Keratinocyte (primary cell): ENCODE measurements around the gene SNX13. TPM values are rescaled to one million over a fixed set of nuclear protein-coding genes. Genes with fewer than 3 reads are reported as not detected.

Source experiments
- DNase-seq: peaks from one replicate; pipeline ENCODE4 v3.0.0-alpha.2; 2011; ENCODE audit warnings: low read depth, missing footprints, low spot score
- FAIRE-seq: peaks from 2 replicates; lab custom pipeline; 2011; peaks lifted over from hg19 to GRCh38; lab: Jason Lieb, UNC
- H2AFZ ChIP-seq: 2 replicates; pipeline ENCODE4 v1.6.0; 2012; ENCODE audit warnings: low read length, control low read depth, inconsistent platforms; ENCODE audit not compliant: control insufficient read depth
- H3K27ac ChIP-seq: 2 replicates; pipeline ENCODE4 v1.5.1; 2011; ENCODE audit warnings: low read length; ENCODE audit not compliant: control insufficient read depth, insufficient read depth
- H3K27me3 ChIP-seq: 3 replicates; pipeline ENCODE4 v1.6.0; 2011; ENCODE audit warnings: low read length; ENCODE audit not compliant: control insufficient read depth, insufficient read depth; ENCODE audit errors: extremely low read depth
- H3K36me3 ChIP-seq, 2 experiments: 2 replicates in 1 of 2; 3 replicates in 1 of 2; pipeline ENCODE4 v1.5.1; 2011; ENCODE audit warnings: low read length in 2 of 2, mild to moderate bottlenecking in 1 of 2; ENCODE audit not compliant: control insufficient read depth in 2 of 2, insufficient read depth in 2 of 2; ENCODE audit errors: extremely low read depth in 1 of 2
- H3K4me1 ChIP-seq: 3 replicates; pipeline ENCODE4 v1.5.1; 2011; ENCODE audit warnings: low read length; ENCODE audit not compliant: control insufficient read depth, insufficient read depth; ENCODE audit errors: extremely low read depth
- H3K4me2 ChIP-seq: 3 replicates; pipeline ENCODE4 v1.6.0; 2011; ENCODE audit warnings: low read depth, low read length; ENCODE audit not compliant: control insufficient read depth, insufficient read depth; ENCODE audit errors: extremely low read depth
- H3K4me3 ChIP-seq, 3 experiments: fragments of 200-600 bp in 1 of 3; sonication (generic) in 1 of 3; 2 replicates in 2 of 3; 3 replicates in 1 of 3; pipeline ENCODE4 v1.5.1; 2011 to 2016; ENCODE audit warnings: low read length in 3 of 3, mild to moderate bottlenecking in 3 of 3, control low read depth in 2 of 3, inconsistent platforms in 1 of 3, low read depth in 1 of 3, mixed read lengths in 1 of 3, mixed run types in 1 of 3, moderate library complexity in 1 of 3; ENCODE audit not compliant: control insufficient read depth in 2 of 3, insufficient read depth in 2 of 3; ENCODE audit errors: extremely low read depth in 1 of 3
- H3K79me2 ChIP-seq: 2 replicates; pipeline ENCODE4 v1.6.0; 2012; ENCODE audit warnings: low read length; ENCODE audit not compliant: control insufficient read depth, insufficient read depth
- H3K9ac ChIP-seq: 3 replicates; pipeline ENCODE4 v1.6.0; 2011; ENCODE audit warnings: low read length; ENCODE audit not compliant: control insufficient read depth, insufficient read depth; ENCODE audit errors: extremely low read depth
- H3K9me1 ChIP-seq: 3 replicates; pipeline ENCODE4 v1.6.0; 2011; ENCODE audit warnings: low read length; ENCODE audit not compliant: control insufficient read depth, insufficient read depth; ENCODE audit errors: extremely low read depth
- H3K9me3 ChIP-seq: 2 replicates; pipeline ENCODE4 v1.5.1; 2012; ENCODE audit warnings: low read depth, low read length; ENCODE audit not compliant: control insufficient read depth
- H4K20me1 ChIP-seq: 3 replicates; pipeline ENCODE4 v1.6.0; 2011; ENCODE audit warnings: low read length; ENCODE audit not compliant: control insufficient read depth, insufficient read depth; ENCODE audit errors: extremely low read depth
- EZH2 ChIP-seq: IDR thresholded peaks from one replicate; pipeline ENCODE4 v1.6.1; 2012; ENCODE audit warnings: inconsistent platforms, mild to moderate bottlenecking, low read length, moderate library complexity
- dilution Hi-C: fragments of 300-500 bp; cut with MboI; formaldehyde crosslinking; loops from one replicate; pipeline ENCODE4 v1.7.0; 2020; ENCODE audit warnings: low sequenced_read_pairs; ENCODE audit not compliant: extremely low pct_ligation_motif_present
- polyA plus RNA-seq, 5 experiments: library from polyadenylated mRNA; depleted of rRNA in 3 of 5; stranded (reverse) in 3 of 5; stranded (forward) in 1 of 5; unstranded in 1 of 5; fragments of >200 nt; gene quantifications; 1 replicate in 1 of 5; 2 replicates in 3 of 5; 3 replicates in 1 of 5; pipeline versions ENCODE4 v1.2.1 to v1.2.3, GENCODE V29; 2011 to 2012; ENCODE audit warnings: missing spikeins in 2 of 5, low read depth in 1 of 5, low replicate concordance in 1 of 5
- TF ChIP-seq, protein P1 (sequence below), 3 experiments: IDR thresholded peaks in 1 of 3; conservative IDR thresholded peaks in 1 of 3; optimal IDR thresholded peaks in 1 of 3; 2 replicates in 2 of 3; 3 replicates in 1 of 3; pipeline versions ENCODE3 to v1.5.1; 2011; ENCODE audit warnings: low read length in 3 of 3, mild to moderate bottlenecking in 3 of 3, moderate library complexity in 2 of 3, control low read depth in 1 of 3, inconsistent platforms in 1 of 3; ENCODE audit not compliant: insufficient read depth in 2 of 3; ENCODE audit errors: extremely low read depth in 1 of 3

SNX13 gene
- polyA plus RNA-seq, 1 donor (not counting 4 experiments of a cell fraction or from before 2014, with no cell fraction given), result 22.6 TPM

DNA sequence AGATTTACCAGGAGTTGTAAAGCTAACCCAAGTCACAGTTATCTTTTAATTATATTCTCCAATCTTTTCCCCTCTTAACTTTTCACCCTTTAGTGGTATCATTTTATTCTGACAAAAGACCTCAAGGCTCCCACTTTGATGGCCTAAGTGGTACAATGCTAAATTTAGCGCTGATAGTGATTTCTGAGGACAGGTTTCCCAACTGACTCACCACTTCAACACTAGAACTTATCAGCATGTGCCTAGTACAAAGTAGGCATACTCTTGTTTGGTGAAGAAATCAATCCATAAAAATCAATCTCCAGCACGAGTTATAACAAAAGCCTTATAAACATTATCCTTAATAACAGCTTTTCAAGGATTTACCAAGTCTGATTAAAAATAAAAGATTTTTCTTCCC, 7.5 kb downstream of the SNX13 start:
- H3K79me2 ChIP-seq, result peaks cover 88% of the 10 kb centered on the region
- no peaks in the 10 kb centered on the region for H3K9me3 ChIP-seq
- DNase-seq (no peak), FAIRE-seq (no peak)
- no peak overlapping the region for H2AFZ ChIP-seq
- H3K9me1 ChIP-seq, result peaks cover 3% of the 10 kb centered on the region
- no peaks in the 10 kb centered on the region for H3K36me3 ChIP-seq
- peaks cover 23% of the 10 kb centered on the region for H3K4me1 ChIP-seq
- H3K27ac ChIP-seq, result no peak overlapping the region
- peaks cover 3% of the 10 kb centered on the region for H4K20me1 ChIP-seq
- no peak overlapping the region for H3K4me3 ChIP-seq
- H3K9ac ChIP-seq, result no peak overlapping the region
- TF ChIP-seq EZH2, result no peak
- TF ChIP-seq, protein P1, sequence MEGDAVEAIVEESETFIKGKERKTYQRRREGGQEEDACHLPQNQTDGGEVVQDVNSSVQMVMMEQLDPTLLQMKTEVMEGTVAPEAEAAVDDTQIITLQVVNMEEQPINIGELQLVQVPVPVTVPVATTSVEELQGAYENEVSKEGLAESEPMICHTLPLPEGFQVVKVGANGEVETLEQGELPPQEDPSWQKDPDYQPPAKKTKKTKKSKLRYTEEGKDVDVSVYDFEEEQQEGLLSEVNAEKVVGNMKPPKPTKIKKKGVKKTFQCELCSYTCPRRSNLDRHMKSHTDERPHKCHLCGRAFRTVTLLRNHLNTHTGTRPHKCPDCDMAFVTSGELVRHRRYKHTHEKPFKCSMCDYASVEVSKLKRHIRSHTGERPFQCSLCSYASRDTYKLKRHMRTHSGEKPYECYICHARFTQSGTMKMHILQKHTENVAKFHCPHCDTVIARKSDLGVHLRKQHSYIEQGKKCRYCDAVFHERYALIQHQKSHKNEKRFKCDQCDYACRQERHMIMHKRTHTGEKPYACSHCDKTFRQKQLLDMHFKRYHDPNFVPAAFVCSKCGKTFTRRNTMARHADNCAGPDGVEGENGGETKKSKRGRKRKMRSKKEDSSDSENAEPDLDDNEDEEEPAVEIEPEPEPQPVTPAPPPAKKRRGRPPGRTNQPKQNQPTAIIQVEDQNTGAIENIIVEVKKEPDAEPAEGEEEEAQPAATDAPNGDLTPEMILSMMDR (optimal IDR thresholded peaks at IDR 0.05 in 1 of 3, IDR thresholded peaks at IDR 0.05 in 1 of 3, conservative IDR thresholded peaks at IDR 0.05 in 1 of 3; ENCODE audit: extremely low read depth in 1 of 3, insufficient read depth in 2 of 3, low read length in 3 of 3), result no peak
- dilution Hi-C loops, result no loop called here
- no peak overlapping the region for H3K4me2 ChIP-seq
- H3K27me3 ChIP-seq, result no peaks in the 10 kb centered on the region

DNA sequence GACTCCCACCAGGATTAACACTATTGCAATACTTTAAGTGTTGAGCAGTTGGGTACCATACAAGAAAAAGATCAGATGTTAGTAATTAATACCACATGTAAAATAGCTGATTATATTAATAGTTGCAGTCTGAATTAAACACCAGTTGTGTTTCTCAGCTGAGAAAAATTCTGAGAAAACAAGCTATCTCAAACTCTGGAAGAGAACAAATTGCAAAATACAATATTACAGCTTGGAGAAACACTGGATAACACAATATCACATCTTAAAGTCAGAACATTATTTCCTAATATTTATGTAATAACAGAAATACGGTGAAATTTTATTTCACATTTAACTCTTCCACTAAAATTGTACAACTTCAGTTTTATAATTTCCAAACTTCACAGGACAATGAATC, 9.2 kb downstream of the SNX13 start:
- FAIRE-seq, result no peak
- no peak overlapping the region for H3K9ac ChIP-seq
- no peaks in the 10 kb centered on the region for H3K27me3 ChIP-seq
- H3K9me1 ChIP-seq, result peaks cover 3% of the 10 kb centered on the region
- no peaks in the 10 kb centered on the region for H3K36me3 ChIP-seq
- H3K27ac ChIP-seq, result no peak overlapping the region
- H3K9me3 ChIP-seq, result no peaks in the 10 kb centered on the region
- H3K79me2 ChIP-seq, result peaks cover 89% of the 10 kb centered on the region
- dilution Hi-C loops, result no loop called here
- no peak for DNase-seq
- no peak overlapping the region for H2AFZ ChIP-seq
- H3K4me3 ChIP-seq, result no peak overlapping the region
- peaks cover 9% of the 10 kb centered on the region for H3K4me1 ChIP-seq
- TF ChIP-seq, protein P1 (optimal IDR thresholded peaks at IDR 0.05 in 1 of 3, IDR thresholded peaks at IDR 0.05 in 1 of 3, conservative IDR thresholded peaks at IDR 0.05 in 1 of 3; ENCODE audit: extremely low read depth in 1 of 3, insufficient read depth in 2 of 3, low read length in 3 of 3), result no peak
- no peak for TF ChIP-seq EZH2
- H4K20me1 ChIP-seq, result peaks cover 4% of the 10 kb centered on the region
- H3K4me2 ChIP-seq, result no peak overlapping the region
